HG03159 (cell line): Measurements from ENCODE around the gene LAMC3.

Source experiments
- ATAC-seq: cut with Tn5 transposase; IDR thresholded peaks from one replicate; pipeline ENCODE4 v1.9.1; 2021; ENCODE audit warnings: mild to moderate bottlenecking, moderate library complexity; ENCODE audit not compliant: unreplicated experiment

The LAMC3 gene

DNA sequence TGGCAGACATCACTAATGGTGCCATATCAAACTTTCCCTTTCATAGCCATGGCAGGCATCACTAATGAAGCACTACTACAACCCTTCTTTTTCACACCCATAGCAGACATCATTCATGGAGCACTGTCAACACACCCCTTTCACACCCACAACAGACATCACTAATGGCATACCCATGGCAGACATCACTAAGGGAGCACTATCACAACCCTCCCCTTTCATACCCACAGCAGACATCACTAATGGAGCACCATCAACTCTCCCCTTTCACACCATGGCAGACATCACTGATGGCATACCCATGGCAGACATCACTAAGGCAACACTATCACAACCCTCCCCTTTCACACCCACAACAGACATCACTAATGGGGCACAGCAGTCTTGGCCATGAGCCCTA is 33.7 kb downstream of the LAMC3 start:
- ATAC-seq: no peak

DNA sequence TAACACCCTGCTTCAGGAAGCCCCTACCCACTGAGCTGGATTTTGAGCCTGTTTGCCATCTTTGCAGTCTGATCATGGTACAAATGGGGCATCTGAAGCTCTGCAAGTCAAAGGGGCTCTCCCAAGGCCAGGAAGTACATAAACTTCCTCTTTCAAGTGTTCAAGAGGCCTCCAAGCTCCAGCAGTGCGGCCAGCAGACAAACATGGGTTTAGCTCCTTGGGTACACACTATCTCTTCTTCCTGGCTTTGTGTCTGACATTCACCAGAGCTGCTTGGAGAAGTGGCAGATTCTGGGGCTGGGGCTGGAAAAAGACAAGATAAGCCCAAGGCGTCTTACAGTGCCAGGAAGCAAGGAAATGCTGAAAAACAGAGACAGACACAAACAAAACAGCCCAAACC is 34.1 kb downstream of the LAMC3 start:
- no peak for ATAC-seq

DNA sequence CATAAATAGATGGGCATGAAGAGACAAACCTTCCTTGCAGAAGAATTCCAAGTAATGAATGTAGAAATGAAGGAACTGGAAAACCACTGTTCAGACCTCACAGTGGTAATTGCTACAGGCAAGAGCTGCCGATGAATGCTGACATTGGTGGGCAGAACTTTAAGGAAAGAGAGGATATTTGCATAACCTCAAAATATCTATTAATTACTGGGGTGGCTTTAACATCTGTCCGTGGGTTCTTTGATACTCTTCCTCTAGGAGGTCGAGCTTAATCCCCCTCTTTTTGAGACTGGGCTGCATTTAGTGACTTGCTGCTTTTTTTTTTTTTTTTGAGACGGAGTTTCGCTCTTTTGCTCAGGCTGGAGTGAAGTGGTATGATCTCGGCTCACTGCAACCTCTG is 34.7 kb downstream of the LAMC3 start:
- no peak for ATAC-seq

- ATAC-seq: no peak
These were observed 36.5 kb downstream of the LAMC3 start for GRCh38 chr9:131045300-131046092.

- no peak for ATAC-seq
These were observed 37.1 kb downstream of the LAMC3 start for GRCh38 chr9:131046093-131046380.

GRCh38 chr9:131046581-131047202 is 37.7 kb downstream of the LAMC3 start:
- ATAC-seq: no peak

GRCh38 chr9:131048332-131048731 is 39.4 kb downstream of the LAMC3 start:
- ATAC-seq: no peak

GRCh38 chr9:131048820-131049219 is 39.8 kb downstream of the LAMC3 start:
- no peak for ATAC-seq

DNA sequence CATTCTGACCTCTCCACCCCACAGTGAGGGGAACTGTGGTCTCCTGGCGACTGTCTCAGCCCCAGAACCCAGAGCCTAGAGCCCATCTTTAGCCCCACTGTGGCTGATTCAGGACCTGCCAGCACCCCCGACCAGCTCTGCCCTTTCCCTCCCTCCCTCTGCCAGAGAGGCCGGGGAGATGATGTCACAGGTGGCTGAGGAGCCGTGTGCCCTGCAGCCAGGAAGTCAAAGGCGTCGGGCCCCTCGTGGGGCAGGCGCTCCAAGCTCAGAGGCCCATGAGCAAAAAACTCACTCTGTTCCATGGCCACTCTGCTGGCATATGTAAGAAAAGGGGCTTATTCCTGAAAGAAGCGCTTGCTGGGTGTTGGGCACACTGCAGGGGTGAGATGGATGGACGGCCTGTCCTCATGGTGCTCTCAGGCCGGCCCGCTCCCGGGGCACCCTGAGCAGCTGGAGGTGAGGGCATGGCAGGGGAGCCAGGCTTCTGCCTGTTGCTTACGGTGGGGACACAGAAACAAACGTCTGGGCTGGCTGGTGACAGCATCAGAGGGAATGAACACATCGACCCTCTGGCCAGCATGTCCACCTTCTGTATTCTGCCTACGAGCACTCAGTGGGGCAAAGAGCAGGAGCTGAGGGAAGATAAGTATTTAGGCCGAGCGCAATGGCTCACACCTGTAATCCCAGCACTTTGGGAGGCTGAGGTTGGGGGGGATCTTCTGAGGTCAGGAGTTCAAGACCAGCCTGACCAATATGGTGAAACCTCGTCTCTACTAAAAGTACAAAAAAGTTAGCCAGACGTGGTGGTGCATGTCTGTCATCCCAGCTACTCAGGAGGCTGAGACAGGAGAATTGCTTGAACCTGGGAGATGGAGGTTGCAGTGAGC is 41.1 kb downstream of the LAMC3 start:
- ATAC-seq: no peak

GRCh38 chr9:131050831-131051230 is 41.9 kb downstream of the LAMC3 start:
- no peak for ATAC-seq

DNA sequence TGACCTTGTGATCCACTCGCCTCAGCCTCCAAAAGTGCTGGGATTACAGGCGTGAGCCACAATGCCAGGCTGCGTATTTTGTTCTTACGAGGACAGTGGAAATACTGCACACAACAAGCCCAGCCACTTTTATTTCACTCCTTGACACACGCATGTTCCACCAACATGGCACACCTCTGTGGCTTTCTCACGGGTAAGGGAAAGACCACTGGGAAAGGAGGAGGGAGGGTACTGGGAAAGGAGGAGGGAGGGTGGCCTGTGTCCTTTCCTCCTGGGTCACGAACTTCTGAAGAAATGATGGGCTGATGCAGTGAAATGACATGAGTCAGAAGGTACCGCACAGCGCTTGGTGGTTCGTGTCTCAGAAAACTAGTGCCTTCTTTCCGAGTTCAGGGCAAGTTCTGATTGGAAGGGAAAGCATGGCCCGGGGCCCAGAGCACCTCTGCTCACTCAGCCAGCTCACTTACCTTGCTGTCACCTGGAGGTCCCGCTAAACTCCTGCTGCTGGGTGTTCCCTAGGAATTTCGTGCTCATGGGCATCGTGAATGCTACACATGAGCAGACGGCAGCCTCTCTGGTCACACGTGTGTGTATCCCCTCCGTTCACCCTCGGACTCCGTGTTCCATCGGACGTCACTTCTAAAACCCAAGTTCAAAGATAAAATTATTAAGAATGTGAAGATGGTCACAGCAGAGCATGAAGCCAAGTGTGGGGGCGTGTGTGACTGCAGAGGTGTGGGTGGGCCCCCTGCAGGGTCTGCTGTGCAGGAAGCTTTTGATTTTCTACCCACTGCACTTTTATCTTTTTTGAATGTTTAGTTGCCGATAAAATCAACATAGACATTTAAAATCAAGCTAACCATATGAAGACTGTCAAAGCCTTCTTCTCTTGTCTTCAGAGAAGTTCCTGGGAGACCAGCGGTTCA is 42.9 kb downstream of the LAMC3 start:
- ATAC-seq: no peak

DNA sequence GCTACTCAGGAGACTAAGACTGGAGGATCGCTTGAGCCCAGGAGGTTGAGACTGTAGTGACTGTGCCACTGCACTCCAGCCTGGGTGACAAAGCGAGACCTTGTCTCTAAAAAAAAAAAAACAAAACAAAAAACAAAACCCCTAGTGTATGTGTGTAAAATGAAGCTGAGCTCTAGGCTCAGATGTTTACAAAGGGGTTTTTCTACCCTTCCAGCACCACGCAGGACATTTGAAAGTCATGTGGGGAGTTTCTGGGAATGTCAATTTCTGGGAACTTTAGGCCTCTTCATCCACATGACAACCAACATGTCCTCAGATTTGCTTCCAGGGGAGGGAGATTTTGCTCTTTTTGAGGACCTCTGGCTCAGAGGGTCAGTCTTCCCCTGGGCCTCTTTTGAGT is 44.9 kb downstream of the LAMC3 start:
- ATAC-seq: no peak

DNA sequence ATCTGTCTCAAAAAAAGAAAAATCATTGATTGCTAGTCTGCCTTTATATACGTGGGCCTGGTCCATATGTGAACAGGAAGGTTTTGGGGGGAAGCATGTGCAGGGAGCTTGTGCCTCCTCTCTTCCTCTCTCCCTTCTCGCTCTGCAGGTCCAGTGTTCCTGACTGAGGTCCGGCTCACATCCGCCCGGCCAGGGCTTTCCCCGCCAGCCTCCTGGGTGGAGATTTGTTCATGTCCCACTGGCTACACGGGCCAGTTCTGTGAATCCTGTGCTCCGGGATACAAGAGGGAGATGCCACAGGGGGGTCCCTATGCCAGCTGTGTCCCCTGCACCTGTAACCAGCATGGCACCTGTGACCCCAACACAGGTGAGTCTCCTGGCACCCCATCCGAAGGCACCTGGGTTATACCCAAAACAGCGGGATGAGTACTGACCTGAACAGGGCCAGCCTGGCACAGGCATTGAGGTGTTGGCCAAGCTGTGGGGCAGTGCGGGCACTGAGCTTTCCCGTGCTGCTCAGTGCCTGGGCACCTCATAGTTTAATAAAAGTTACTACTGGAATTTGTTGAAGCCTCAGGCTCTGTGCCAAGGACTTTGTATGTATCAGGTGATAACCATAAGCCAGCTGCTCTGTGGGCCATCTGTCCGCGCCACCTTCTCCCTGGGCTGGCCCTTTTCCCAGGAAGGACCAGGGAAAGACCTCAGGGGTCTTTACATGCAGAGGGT is 48.0 kb downstream of the LAMC3 start:
- ATAC-seq: no peak

DNA sequence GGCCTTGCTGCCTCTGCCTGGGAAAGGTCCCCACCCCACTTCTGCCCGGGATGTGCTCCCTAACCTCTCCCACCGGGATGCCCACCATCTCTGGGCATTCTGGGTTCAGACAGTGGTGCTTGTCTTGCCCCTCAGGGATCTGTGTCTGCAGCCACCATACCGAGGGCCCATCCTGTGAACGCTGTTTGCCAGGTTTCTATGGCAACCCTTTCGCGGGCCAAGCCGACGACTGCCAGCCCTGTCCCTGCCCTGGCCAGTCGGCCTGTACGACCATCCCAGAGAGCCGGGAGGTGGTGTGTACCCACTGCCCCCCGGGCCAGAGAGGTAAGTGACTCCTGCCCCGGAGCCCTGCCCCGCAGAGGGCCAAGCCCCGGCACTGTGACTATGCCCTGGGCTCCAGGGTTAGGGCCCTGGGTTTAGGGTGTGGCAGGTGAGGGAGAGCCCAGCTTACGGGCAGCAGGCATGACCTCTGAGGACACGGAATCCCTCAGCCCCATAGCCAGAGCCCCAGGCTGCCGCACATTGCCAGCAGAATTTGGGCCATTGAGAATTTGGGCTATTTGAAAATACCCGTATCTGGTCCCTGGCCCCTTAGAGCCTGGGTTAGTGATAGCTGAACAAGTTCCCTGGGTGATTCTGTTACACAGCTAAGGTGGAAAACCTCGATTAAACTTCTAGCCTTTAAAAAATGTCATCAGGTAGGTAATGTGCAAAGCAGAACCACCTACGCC is 52.1 kb downstream of the LAMC3 start:
- no peak for ATAC-seq

DNA sequence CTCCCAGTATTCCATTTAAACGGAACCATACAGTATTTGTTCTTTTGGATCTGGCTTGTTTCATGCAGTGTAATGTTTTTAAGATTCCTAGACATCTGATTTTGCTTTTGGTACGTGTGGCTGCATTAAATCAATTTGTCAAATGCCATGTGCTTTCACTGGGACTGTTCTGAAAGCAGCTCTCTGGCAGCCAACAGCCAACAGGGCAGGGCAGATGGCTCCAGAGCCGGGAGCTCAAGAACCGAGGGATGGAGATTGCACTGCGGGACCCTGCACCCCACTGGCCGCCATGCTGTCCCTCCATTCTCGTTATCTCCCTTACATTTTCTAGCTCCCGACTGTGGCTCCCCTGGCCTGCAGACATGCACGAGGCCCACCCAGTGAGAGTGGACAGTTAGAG is 54.0 kb downstream of the LAMC3 start:
- no peak for ATAC-seq

GRCh38 chr9:131065599-131065998 is 56.6 kb downstream of the LAMC3 start:
- no peak for ATAC-seq

- ATAC-seq: no peak
These were observed 58.7 kb downstream of the LAMC3 start for GRCh38 chr9:131067625-131068024.

- ATAC-seq: no peak
These were observed 59.3 kb downstream of the LAMC3 start for GRCh38 chr9:131068076-131068816.

DNA sequence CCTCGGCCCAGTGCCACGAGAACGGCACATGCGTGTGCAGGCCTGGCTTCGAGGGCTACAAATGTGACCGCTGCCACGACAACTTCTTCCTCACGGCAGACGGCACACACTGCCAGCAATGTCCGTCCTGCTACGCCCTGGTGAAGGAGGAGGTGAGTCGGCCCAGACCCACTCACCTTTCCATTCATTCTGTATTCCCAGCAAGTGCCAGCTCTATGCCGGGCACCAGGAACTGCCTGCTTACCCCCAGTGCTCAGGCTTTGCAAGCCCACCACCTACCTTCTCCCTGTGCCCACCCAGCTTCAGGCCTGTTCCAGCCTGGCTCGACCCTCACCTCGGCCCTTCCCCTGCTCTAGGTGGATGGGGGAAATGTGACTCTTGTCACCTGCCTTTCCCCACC is 60.7 kb downstream of the LAMC3 start:
- ATAC-seq: no peak
